K562 (cell line): ENCODE results near the gene ZMYM4. TPM values are rescaled to one million over a fixed set of nuclear protein-coding genes. Genes with fewer than 3 reads are reported as not detected.

Experiments used
- ATAC-seq: fragments of 200-7000 bp; cut with Tn5 transposase; 3 replicates; pipeline ENCODE4 v1.9.1; 2020; ENCODE audit warnings: moderate library complexity
- BruUV-seq: library from RNA; stranded (reverse); fragments of 400-500 nt; replicated peaks from 2 replicates; lab custom pipeline; 2021; lab: Mats Ljungman, UMichigan
- CTCF ChIA-PET: fragments of 300-600 bp; formaldehyde crosslinking; extraction: SDS; loops from one replicate; lab custom pipeline; 2021; ENCODE audit warnings: low intra/inter-chr PET ratio; lab: Yijun Ruan, JAX
- POLR2A ChIA-PET: fragments of 300-600, 350-650 bp; sonication (Branson Sonifier 250); formaldehyde crosslinking; extraction: SDS; loops from one replicate; lab custom pipeline; 2021; ENCODE audit warnings: antibody characterized with exemption, inconsistent platforms; lab: Yijun Ruan, JAX
- DNase-seq, 4 experiments: peaks; one replicate each; pipeline versions ENCODE4 v3.0.0 to v3.0.0-alpha.2; 2011 to 2018; ENCODE audit warnings: low spot score in 3 of 4, mixed read lengths in 3 of 4; ENCODE audit errors: extremely low read depth in 1 of 4
- FAIRE-seq: peaks from 2 replicates; lab custom pipeline; 2011; peaks lifted over from hg19 to GRCh38; lab: Jason Lieb, UNC
- H2AFZ ChIP-seq: 2 replicates; pipeline ENCODE4 v1.6.0; 2011; ENCODE audit warnings: low read depth, low read length, control low read depth, inconsistent platforms
- H3K27ac ChIP-seq: fragments of 200-600 bp; 3 replicates; pipeline ENCODE4 v1.8.0; 2011; ENCODE audit warnings: low read depth, mild to moderate bottlenecking, control low read depth, inconsistent platforms, low read length, moderate library complexity, mixed read lengths; ENCODE audit errors: extremely low read depth
- H3K27me3 ChIP-seq, 2 experiments: fragments of 300-600 bp in 1 of 2; 2 replicates in 1 of 2; 3 replicates in 1 of 2; pipeline versions ENCODE4 v1.6.0 to v1.8.0; 2011; ENCODE audit warnings: inconsistent platforms in 2 of 2, low read length in 2 of 2, mild to moderate bottlenecking in 1 of 2, mixed read lengths in 1 of 2, moderate library complexity in 1 of 2; ENCODE audit not compliant: control insufficient read depth in 2 of 2, insufficient read depth in 2 of 2
- H3K36me3 ChIP-seq: fragments of 300-600 bp; 3 replicates; pipeline ENCODE4 v1.8.0; 2011; ENCODE audit warnings: mild to moderate bottlenecking, low read length, inconsistent platforms; ENCODE audit not compliant: control insufficient read depth, insufficient read depth
- H3K4me1 ChIP-seq, 2 experiments: fragments of 200-600 bp in 1 of 2; replicated peaks in 1 of 2; 2 replicates in 1 of 2; 3 replicates in 1 of 2; pipeline versions ENCODE4 v1.5.1 to v1.8.0; 2011; ENCODE audit warnings: inconsistent platforms in 2 of 2, low read length in 2 of 2, mild to moderate bottlenecking in 1 of 2, mixed read lengths in 1 of 2, moderate library complexity in 1 of 2; ENCODE audit not compliant: control insufficient read depth in 2 of 2, insufficient read depth in 2 of 2
- H3K4me2 ChIP-seq: 2 replicates; pipeline ENCODE4 v1.6.1; 2011; ENCODE audit warnings: low read length, control low read depth, inconsistent platforms, mixed read lengths; ENCODE audit not compliant: insufficient read depth
- H3K4me3 ChIP-seq: fragments of 200-600 bp; sonication (generic), shearing (Covaris generic); 2 replicates; pipeline ENCODE4 v1.5.1; 2016; ENCODE audit warnings: control low read depth, inconsistent platforms
- H3K79me2 ChIP-seq: fragments of 200-600 bp; 3 replicates; pipeline ENCODE4 v1.8.0; 2011; ENCODE audit warnings: low read length, inconsistent platforms; ENCODE audit not compliant: control insufficient read depth, insufficient read depth
- H3K9ac ChIP-seq, 2 experiments: 2 replicates each; pipeline versions ENCODE4 v1.6.0 to v1.6.1; 2011; ENCODE audit warnings: low read depth in 2 of 2, low read length in 2 of 2, control low read depth in 1 of 2, inconsistent platforms in 1 of 2, mild to moderate bottlenecking in 1 of 2, mixed read lengths in 1 of 2; ENCODE audit not compliant: insufficient read depth in 1 of 2
- H3K9me1 ChIP-seq: one replicate; pipeline ENCODE4 v1.6.0; 2011; ENCODE audit warnings: inconsistent platforms, mild to moderate bottlenecking, low read length, moderate library complexity; ENCODE audit not compliant: control insufficient read depth, insufficient read depth
- H3K9me3 ChIP-seq: replicated peaks from 2 replicates; pipeline ENCODE4 v1.5.1; 2011; ENCODE audit warnings: low read depth, low read length, inconsistent platforms; ENCODE audit not compliant: control insufficient read depth, insufficient read depth
- H4K20me1 ChIP-seq: replicated peaks from 2 replicates; pipeline ENCODE4 v1.6.1; 2011; ENCODE audit warnings: low read length, inconsistent platforms, mixed read lengths; ENCODE audit not compliant: control insufficient read depth, insufficient read depth
- BRCA1 ChIP-seq, 2 experiments: fragments of 450-650 bp in 1 of 2; sonication (generic) in 1 of 2; formaldehyde crosslinking in 1 of 2; IDR thresholded peaks; 2 replicates each; pipeline versions ENCODE4 v1.5.0 to v1.6.1; 2017 to 2020; ENCODE audit warnings: mild to moderate bottlenecking in 1 of 2, missing genetic modification reagents in 1 of 2
- CC2D1A ChIP-seq: fragments of 450-650 bp; IDR thresholded peaks from 2 replicates; pipeline ENCODE4 v1.6.1; 2017; ENCODE audit warnings: mild to moderate bottlenecking
- ELF1 ChIP-seq: fragments of 200-800 bp; sonication (Bioruptor generic); IDR thresholded peaks from 2 replicates; pipeline ENCODE4 v1.6.1; 2016; ENCODE audit warnings: missing genetic modification characterization, missing compliant biosample characterization
- ETV1 ChIP-seq: fragments of 450-650 bp; conservative IDR thresholded peaks from 2 replicates; pipeline ENCODE4 v1.6.1; 2016; ENCODE audit warnings: missing genetic modification characterization, control low read depth, low read depth, missing compliant biosample characterization
- GABPA ChIP-seq: fragments of 200-800 bp; sonication (Bioruptor generic); conservative IDR thresholded peaks from 2 replicates; pipeline ENCODE4 v1.6.1; 2016; ENCODE audit warnings: low read depth, missing genetic modification characterization, missing compliant biosample characterization
- GATA2 ChIP-seq: sonication (generic); formaldehyde crosslinking; IDR thresholded peaks from 2 replicates; pipeline ENCODE4 v1.4.0; 2020; ENCODE audit warnings: mild to moderate bottlenecking, missing genetic modification reagents
- HMGXB4 ChIP-seq: sonication (generic); formaldehyde crosslinking; IDR thresholded peaks from 2 replicates; pipeline ENCODE4 v1.8.1; 2023; ENCODE audit warnings: mild to moderate bottlenecking, missing genetic modification reagents
- MBD2 ChIP-seq: sonication (generic); IDR thresholded peaks from 2 replicates; pipeline ENCODE4 v1.6.1; 2016; ENCODE audit warnings: low read depth, borderline replicate concordance
- NFRKB ChIP-seq: fragments of 450-650 bp; IDR thresholded peaks from 2 replicates; pipeline ENCODE4 v1.6.1; 2016; ENCODE audit warnings: low read depth
- RBM25 ChIP-seq: fragments of 200-400 bp; formaldehyde crosslinking; IDR thresholded peaks from 2 replicates; pipeline ENCODE4 v1.6.1; 2018; ENCODE audit warnings: low read length, low read depth, moderate library complexity; ENCODE audit not compliant: severe bottlenecking
- SREBF2 ChIP-seq: sonication (generic); formaldehyde crosslinking; IDR thresholded peaks from 2 replicates; pipeline ENCODE4 v1.4.0; 2020; ENCODE audit warnings: mild to moderate bottlenecking, missing genetic modification reagents
- TOE1 ChIP-seq, 2 experiments: fragments of 450-650 bp in 1 of 2; sonication (generic) in 1 of 2; formaldehyde crosslinking in 1 of 2; IDR thresholded peaks; 2 replicates each; pipeline versions ENCODE4 v1.7.1 to v1.8.0; 2016 to 2022; ENCODE audit warnings: borderline replicate concordance in 2 of 2, mild to moderate bottlenecking in 2 of 2, antibody characterized with exemption in 1 of 2, inconsistent platforms in 1 of 2, low read depth in 1 of 2, missing genetic modification reagents in 1 of 2, moderate library complexity in 1 of 2
- ZNF12 ChIP-seq: sonication (generic); formaldehyde crosslinking; IDR thresholded peaks from 2 replicates; pipeline ENCODE4 v1.4.0; 2020; ENCODE audit warnings: mild to moderate bottlenecking, missing genetic modification reagents
- WGBS: fragments of 100-300 bp; shearing (Covaris generic); methylation state at CpG from one replicate; pipeline ENCODE4 v1.1.6; 2016; ENCODE audit warnings: low coverage, mixed read lengths; ENCODE audit not compliant: insufficient coverage; ENCODE audit errors: missing lambda C conversion rate; 5-methylcytosine and 5-hydroxymethylcytosine counted together
- in situ Hi-C: fragments of 300-500 bp; cut with MboI; formaldehyde crosslinking; loops from 4 replicates; pipeline ENCODE4 v1.15.0; 2018; ENCODE audit warnings: inconsistent platforms, mixed read lengths
- intact Hi-C: fragments of 100-400 bp; cut with micrococcal nuclease; formaldehyde crosslinking; loops from 2 replicates; pipeline ENCODE4 v1.14.2; 2022
- polyA plus RNA-seq, 8 experiments: library from polyadenylated mRNA; depleted of rRNA in 4 of 8; stranded (reverse) in 5 of 8; unstranded in 3 of 8; fragments of >200 nt; fragmentation: Nextera tagmentation in 2 of 8; fragmentation: Illumina TruSeq in 1 of 8; extraction: Ambion mirVana in 2 of 8; extraction: Trizol in 1 of 8; gene quantifications; 2 replicates each; pipeline versions ENCODE4 v1.2.1 to v1.2.3, GENCODE V29; 2011 to 2014; ENCODE audit warnings: inconsistent platforms in 1 of 8, missing spikeins in 1 of 8
- total RNA-seq, 7 experiments: library from RNA; depleted of rRNA in 6 of 7; stranded (reverse); fragments of >200 nt in 6 of 7; fragmentation: Illumina TruSeq in 2 of 7; extraction: Trizol in 2 of 7; gene quantifications; 2 replicates each; pipeline versions ENCODE4 v1.2.1 to v1.2.3, GENCODE V29; 2011 to 2021; ENCODE audit warnings: low replicate concordance in 1 of 7
- TF ChIP-seq, protein P1 (sequence below), 3 experiments: fragments of 200-800 bp in 1 of 3; fragments of 250-450 bp in 1 of 3; fragments of 450-650 bp in 1 of 3; sonication (Bioruptor Pico) in 1 of 3; sonication (Bioruptor generic) in 1 of 3; formaldehyde crosslinking in 1 of 3; IDR thresholded peaks; 2 replicates each; pipeline versions ENCODE4 v1.6.1 to v1.8.0; 2016 to 2022; ENCODE audit warnings: mild to moderate bottlenecking in 2 of 3, missing genetic modification characterization in 2 of 3, missing compliant biosample characterization in 1 of 3, moderate library complexity in 1 of 3

The ZMYM4 gene
- total and polyA plus RNA-seq, 9 of the 15 experiments (the other 6 are each of a cell fraction or from before 2014, with no cell fraction given), result 15.2 to 77.2 (median 63.3) TPM

- TF ChIP-seq, protein P1, sequence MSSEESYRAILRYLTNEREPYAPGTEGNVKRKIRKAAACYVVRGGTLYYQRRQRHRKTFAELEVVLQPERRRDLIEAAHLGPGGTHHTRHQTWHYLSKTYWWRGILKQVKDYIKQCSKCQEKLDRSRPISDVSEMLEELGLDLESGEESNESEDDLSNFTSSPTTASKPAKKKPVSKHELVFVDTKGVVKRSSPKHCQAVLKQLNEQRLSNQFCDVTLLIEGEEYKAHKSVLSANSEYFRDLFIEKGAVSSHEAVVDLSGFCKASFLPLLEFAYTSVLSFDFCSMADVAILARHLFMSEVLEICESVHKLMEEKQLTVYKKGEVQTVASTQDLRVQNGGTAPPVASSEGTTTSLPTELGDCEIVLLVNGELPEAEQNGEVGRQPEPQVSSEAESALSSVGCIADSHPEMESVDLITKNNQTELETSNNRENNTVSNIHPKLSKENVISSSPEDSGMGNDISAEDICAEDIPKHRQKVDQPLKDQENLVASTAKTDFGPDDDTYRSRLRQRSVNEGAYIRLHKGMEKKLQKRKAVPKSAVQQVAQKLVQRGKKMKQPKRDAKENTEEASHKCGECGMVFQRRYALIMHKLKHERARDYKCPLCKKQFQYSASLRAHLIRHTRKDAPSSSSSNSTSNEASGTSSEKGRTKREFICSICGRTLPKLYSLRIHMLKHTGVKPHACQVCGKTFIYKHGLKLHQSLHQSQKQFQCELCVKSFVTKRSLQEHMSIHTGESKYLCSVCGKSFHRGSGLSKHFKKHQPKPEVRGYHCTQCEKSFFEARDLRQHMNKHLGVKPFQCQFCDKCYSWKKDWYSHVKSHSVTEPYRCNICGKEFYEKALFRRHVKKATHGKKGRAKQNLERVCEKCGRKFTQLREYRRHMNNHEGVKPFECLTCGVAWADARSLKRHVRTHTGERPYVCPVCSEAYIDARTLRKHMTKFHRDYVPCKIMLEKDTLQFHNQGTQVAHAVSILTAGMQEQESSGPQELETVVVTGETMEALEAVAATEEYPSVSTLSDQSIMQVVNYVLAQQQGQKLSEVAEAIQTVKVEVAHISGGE (CRISPR knock-in tag; IDR thresholded peaks at IDR 0.05), result no peak
- no peak for TF ChIP-seq GATA2 (CRISPR knock-in tag)
Observed at GRCh38 chr1:35361638-35362037, 93.1 kb downstream of the ZMYM4 start (continued).

GRCh38 chr1:35364741-35365140, 96.2 kb downstream of the ZMYM4 start:
- ChIA-PET CTCF (interaction anchor here (0.6 kb wide), 1 partner anchor 366 kb away, joined by 4 read pairs; no protein-coding TSS in a partner anchor), POLR2A (interaction anchor here (0.6 to 2.2 kb wide), 5 partner anchors 9 to 175 kb away, joined by 3 to 7 read pairs (median 3); no protein-coding TSS in a partner anchor)
- H2AFZ ChIP-seq, result no peak overlapping the region
- no peak overlapping the region for H3K9ac ChIP-seq
- no peak overlapping the region for H3K27ac ChIP-seq
- no peak for ATAC-seq
- 96% methylated on average over 3 of the region's 3 CpGs for WGBS
- DNase-seq, result no peak
- H3K36me3 ChIP-seq, result peaks cover 54% of the 10 kb centered on the region; the same call in 2 of the 3 replicates
- no peaks in the 10 kb centered on the region for H3K79me2 ChIP-seq
- no peaks in the 10 kb centered on the region for H3K27me3 ChIP-seq
- H3K9me1 ChIP-seq, result no peaks in the 10 kb centered on the region
- FAIRE-seq, result no peak
- BruUV-seq, result TSS peak; percentile 3
- H3K4me3 ChIP-seq, result no peak overlapping the region
- H3K9me3 ChIP-seq, result no peaks in the 10 kb centered on the region
- no peaks in the 10 kb centered on the region for H3K4me1 ChIP-seq
- TF ChIP-seq HMGXB4 (CRISPR knock-in tag) (no peak), ETV1 (tag) (no peak), TOE1 (IDR thresholded peaks at IDR 0.05; ENCODE audit: borderline replicate concordance) (no peak), TOE1 (CRISPR knock-in tag; IDR thresholded peaks at IDR 0.05; ENCODE audit: borderline replicate concordance, low read depth) (no peak), GABPA (tag) (no peak), MBD2 (no peak), CC2D1A (no peak), NFRKB (no peak), BRCA1 (IDR thresholded peaks at IDR 0.05) (no peak), BRCA1 (CRISPR knock-in tag; IDR thresholded peaks at IDR 0.05) (no peak), SREBF2 (CRISPR knock-in tag) (no peak), RBM25 (no peak), ELF1 (tag) (no peak), ZNF12 (CRISPR knock-in tag) (no peak)
- H3K4me2 ChIP-seq, result no peak overlapping the region
- intact Hi-C loops (no loop called here), in situ Hi-C loops (no loop called here)
- no peaks in the 10 kb centered on the region for H4K20me1 ChIP-seq
